COLO668 (cell line): ENCODE results near the gene NBPF6.
"Not testable (repeated sequence)": the region's sequence is repeated elsewhere in the genome, so short reads cannot be mapped to it uniquely, and the experiment has no call there.

Experiments
- DNase-seq: peaks from one replicate; lab custom pipeline; 2025; ENCODE audit not compliant: unreplicated experiment; lab: John Stamatoyannopoulos, UW

The NBPF6 gene, protein sequence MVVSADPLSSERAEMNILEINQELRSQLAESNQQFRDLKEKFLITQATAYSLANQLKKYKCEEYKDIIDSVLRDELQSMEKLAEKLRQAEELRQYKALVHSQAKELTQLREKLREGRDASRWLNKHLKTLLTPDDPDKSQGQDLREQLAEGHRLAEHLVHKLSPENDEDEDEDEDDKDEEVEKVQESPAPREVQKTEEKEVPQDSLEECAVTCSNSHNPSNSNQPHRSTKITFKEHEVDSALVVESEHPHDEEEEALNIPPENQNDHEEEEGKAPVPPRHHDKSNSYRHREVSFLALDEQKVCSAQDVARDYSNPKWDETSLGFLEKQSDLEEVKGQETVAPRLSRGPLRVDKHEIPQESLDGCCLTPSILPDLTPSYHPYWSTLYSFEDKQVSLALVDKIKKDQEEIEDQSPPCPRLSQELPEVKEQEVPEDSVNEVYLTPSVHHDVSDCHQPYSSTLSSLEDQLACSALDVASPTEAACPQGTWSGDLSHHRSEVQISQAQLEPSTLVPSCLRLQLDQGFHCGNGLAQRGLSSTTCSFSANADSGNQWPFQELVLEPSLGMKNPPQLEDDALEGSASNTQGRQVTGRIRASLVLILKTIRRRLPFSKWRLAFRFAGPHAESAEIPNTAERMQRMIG

GRCh38 chr1:108450043-108450442 is at the start of gene NBPF6:
Gene NBPF6, plus strand, starts transcription at chr1:108450343. Its CDS starts 259 bp downstream, at chr1:108450602.
- DNase-seq = not testable (repeated sequence)

- not testable (repeated sequence) for DNase-seq
Observed at GRCh38 chr1:108411098-108411833, 38.9 kb upstream of the NBPF6 start.

DNA sequence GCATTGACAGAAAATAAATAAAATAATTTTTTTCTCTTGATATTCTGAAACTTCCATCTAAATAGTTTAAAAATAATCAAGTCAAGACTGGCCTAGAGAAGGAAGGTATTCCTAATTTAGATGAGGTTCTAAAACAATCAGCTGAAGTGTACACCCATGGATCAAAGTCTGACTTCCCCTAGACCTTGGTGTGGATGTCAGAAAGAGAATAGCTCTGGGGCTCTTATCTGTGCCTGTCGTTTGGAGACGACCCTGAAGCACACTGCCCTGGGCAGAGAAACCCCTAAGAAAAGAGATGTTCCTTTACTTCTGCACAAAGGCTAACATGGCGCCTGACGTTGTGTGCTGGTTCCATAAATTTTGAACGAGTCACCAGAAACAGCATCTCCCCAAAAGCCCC is 30.0 kb upstream of the NBPF6 start:
- DNase-seq = not testable (repeated sequence)

- not testable (repeated sequence) for DNase-seq
Observed at GRCh38 chr1:108421061-108421916, 28.9 kb upstream of the NBPF6 start.

GRCh38 chr1:108426877-108427276 is 23.3 kb upstream of the NBPF6 start:
- DNase-seq = not testable (repeated sequence)

DNA sequence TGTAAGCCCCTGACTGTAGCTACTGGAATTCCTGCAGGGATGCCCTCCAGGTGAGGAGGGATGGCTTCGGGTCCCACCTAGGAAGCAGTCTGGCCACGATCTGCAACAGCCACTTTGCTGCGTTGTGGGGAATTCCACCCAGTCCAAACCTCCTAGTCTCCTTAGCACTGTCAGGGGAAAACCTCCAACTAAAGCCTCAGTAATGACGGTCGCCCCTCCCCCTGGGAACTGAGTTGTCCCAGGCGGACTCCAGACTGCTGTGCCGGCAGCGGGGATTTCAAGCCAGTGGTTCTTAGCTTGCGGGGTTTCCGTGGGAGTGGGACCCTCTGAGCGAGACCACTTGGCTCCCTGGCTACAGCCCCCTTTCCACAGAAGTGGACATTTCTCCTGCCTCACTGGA is 18.1 kb upstream of the NBPF6 start:
- not testable (repeated sequence) for DNase-seq

DNA sequence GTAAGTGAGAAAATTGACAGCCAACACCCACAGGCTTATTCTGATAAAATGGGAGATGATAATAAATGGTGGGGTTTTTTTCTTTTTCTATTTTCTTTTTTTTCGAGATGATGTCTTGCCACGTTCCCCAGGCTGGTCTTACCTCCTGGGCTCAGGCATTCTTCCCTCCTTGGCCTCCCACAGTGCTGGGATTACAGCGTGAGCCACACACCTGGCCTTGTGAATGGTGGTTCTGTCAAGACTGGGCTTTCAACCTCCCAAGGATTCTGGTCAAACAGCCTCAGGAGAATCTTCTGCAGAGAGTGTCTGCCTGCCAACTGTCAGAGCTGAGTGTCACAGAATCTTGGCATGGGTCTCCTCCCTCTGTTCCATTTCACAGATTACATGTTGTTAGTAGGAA is 16.7 kb upstream of the NBPF6 start:
- DNase-seq = not testable (repeated sequence)

- not testable (repeated sequence) for DNase-seq
Observed at GRCh38 chr1:108438536-108438935, 11.6 kb upstream of the NBPF6 start.

- not testable (repeated sequence) for DNase-seq
Observed at GRCh38 chr1:108454521-108454920, 4.4 kb downstream of the NBPF6 start.

GRCh38 chr1:108458661-108459060 is 8.5 kb downstream of the NBPF6 start:
- not testable (repeated sequence) for DNase-seq

DNA sequence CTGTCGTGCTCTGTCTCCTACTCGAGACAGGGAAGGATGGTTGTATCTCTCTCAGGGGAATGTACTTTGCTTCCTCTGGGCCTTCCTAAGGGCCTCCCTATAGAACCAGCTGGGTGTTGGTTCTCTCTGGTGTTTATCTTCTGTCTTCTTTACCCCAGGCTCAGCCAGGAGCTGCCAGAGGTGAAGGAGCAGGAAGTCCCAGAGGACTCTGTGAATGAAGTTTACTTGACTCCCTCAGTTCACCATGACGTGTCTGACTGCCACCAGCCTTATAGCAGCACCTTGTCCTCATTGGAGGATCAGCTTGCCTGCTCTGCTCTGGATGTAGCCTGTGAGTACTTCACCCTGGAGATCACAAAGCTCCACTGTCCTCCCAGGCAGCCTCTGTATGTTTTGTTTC is 11.6 kb downstream of the NBPF6 start:
- DNase-seq = not testable (repeated sequence)

- not testable (repeated sequence) for DNase-seq
Observed at GRCh38 chr1:108463962-108464361, 13.8 kb downstream of the NBPF6 start.

DNA sequence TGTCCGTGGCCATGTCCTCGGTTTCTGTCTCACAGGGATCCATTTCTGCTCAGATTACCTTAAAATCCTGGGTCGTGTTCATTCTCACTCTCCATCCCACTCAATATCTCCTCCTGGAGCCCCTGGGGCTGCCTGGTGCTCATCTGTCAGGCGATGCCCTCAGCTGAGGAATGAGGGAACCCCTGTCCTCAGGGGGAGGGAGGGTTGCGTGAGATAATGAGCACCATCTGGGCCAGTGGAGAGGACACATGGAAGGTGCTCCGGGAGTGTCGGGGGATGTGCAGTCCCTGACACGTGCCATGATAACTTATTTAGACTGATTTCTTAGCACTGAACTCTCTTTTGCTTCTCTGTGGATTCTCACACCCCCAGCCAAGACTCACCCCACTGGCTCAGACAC is 16.0 kb downstream of the NBPF6 start:
- DNase-seq = not testable (repeated sequence)

- not testable (repeated sequence) for DNase-seq
Observed at GRCh38 chr1:108467155-108467554, 17.0 kb downstream of the NBPF6 start.

GRCh38 chr1:108470750-108471149 is 20.6 kb downstream of the NBPF6 start:
- DNase-seq = not testable (repeated sequence)

- DNase-seq = not testable (repeated sequence)
Observed at GRCh38 chr1:108474516-108474915, 24.4 kb downstream of the NBPF6 start.

GRCh38 chr1:108478429-108479015 is 28.4 kb downstream of the NBPF6 start:
- DNase-seq = no peak

DNA sequence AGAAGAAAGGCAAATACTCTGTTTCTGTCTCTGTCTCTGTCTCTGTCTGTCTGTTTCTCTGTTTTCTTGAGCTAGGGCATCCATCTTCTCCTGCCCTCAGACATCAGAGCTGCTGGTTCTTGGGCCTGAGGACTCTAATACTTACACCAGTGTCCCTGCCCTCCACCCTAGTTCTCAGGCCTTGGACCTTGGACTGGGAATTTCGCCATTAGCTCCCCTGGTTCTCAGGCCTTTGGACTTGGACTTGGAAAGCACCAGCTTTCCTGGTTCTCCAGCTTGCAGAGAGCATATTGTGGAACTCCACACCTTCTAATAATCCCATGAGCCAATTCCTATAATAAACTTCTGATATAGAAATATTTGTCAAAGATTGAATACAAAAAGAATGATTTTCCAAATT is 32.6 kb downstream of the NBPF6 start:
- no peak for DNase-seq

GRCh38 chr1:108485990-108486389 is 35.8 kb downstream of the NBPF6 start:
- DNase-seq = not testable (repeated sequence)

GRCh38 chr1:108486707-108487106 is 36.6 kb downstream of the NBPF6 start:
- not testable (repeated sequence) for DNase-seq
